Stimulated activated CD4-positive, alpha-beta T cell treated with anti-CD3 and anti-CD28 coated beads, Interleukin-15, amount 100 ng/mL, for 24 hours (primary cell): ENCODE measurements around the gene DDX5.
A peak's percentile ranks its signal among the peaks of the same experiment; 100 is the strongest.

Source experiments
- DNase-seq: peaks from one replicate; pipeline ENCODE4 v3.0.0-alpha.2; 2020

Gene DDX5

DNA sequence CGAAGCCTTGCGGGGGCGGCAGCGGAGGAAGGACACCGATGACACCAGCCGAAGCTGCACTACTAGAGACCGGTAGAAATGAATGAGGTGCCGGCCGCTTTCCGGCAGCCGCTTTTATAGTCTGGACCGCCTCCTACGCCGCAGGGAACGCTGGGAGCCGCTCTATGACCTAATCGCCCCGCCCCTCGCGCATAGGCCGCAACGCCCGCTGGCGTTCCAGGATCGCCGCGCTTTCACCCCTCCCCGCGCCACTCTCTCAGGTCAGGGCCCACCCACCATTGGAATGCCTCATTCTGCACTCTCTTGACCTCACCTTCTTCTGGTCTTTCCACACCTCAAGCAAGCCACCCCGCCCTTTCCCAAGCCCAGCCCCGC, at the start of gene DDX5:
DDX5 (minus strand) TSS at position 89 of the 375 bp plus-strand sequence. CDS start 170 bp downstream, outside the sequence.
- DNase-seq, result peak; percentile 99

DNA sequence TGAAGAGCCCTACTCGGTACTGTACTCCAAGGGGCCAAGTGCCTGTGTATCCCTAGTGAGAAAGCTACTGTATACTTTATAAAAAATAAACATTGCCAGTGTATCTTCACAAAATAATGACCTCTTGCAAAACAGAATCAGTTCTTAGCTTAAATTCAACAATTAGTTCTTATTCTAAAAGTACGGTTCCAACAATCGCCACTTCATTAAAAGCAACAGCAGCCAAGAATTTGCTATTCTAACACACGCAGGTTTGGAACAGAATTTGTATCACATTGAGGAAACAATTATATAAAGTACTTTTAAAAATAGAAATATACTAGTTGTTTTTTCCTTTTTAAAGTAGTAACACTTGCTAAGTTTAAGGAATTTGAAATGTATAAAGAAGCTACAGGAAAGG, 49.2 kb upstream of the DDX5 start:
- no peak for DNase-seq

DNA sequence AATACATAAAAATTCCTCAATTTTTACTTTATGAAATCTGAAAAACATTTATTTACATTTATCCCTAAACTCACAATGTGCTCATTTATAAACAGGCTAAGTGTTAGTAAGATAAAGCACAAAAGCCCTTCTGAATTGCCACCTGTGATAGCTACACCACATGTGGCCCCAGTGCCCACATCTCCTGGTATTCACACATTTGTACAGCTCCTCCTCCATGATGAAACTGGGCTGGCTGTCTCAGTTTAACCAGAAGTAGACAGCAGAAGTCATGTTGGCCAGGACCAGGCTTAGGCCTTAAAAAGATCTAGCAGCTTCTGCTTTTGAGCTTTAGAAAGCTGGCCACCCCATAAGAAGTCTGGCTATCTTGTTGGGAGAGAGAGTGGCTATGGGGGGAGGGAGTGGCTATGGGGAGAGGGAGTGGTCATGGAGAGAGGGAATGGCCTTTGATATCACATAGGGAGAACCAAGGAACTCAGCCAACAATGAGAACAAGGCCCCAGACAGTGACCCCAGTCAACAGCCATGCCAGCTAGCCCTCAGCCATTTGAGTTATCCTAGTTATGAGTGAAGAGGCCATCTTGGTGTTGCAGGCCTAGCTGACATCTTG, 48.0 kb upstream of the DDX5 start:
- DNase-seq, result no peak

DNA sequence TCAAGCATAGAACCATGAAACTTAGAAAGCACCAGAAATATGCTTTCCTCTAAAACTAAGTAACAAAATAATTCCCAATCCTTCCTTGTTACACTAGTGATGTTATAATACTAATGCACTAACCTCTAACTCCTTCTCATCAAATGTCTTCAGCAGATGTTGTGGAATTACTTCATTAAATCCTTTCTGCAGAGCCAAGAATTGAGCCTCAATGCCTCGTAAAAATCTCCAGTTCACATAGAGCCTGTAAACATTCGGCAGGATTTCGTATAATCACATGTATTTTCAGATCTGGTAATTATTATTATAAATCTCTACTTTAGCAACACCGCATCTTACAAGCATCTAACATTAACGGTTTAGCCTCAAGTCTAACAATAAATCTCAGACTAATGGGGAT, 45.4 kb upstream of the DDX5 start:
- DNase-seq, result no peak

DNA sequence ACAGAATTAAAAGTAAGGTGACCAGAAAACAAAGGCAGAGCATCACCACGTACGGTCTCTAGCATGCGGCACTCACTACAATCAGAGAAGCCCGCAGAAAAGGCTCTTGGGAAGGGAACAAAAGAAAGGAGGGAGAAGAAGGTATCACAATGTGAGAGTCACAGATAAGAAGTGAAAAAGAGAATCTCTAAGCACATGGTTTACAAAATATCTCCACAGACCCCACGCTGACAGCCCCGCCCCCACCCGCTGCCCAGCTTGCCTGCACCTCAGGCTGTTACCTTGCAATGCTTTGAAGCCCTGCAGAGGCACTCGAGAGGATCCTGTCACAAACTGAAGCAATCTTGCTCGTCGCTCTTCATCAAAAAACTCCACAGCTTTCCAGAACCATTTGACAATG, 41.2 kb upstream of the DDX5 start:
- no peak for DNase-seq

DNA sequence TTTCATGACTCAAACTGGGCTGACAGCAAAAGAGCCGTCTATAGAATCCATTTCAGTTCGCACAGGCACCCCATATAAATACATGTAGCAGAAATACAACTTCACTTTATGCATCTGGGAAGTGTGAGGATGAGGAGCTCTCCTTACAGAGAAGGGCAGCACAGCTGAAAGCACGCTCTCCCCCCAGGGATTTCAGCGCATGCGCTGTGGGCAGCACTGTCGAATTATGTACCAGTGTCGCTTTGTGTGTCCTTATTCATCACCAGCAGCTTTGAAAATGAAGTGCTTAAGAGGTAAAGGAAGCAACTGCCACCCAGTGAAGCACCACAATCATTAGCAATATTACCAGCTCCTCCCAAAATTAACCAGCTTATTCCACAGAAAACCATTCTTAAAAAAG, 40.6 kb upstream of the DDX5 start:
- DNase-seq, result no peak

DNA sequence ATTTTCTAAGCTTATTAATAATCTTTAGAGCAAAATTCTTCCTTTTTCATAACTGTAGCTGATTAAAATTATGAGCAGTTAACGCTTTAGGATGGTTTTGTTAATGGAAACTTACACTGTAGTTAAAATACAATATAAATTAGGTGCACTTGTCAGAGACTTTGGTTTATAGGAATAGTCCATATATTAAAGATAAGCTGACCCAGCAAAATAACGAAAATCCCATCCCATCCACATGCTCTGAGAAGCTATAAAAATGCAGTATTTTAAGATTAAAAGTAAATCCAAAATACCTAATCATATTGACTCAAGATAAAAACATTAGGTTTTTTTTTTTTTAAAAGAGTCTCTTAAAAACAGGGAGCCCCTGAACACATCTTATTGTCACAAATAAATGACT, 38.7 kb upstream of the DDX5 start:
- no peak for DNase-seq

DNA sequence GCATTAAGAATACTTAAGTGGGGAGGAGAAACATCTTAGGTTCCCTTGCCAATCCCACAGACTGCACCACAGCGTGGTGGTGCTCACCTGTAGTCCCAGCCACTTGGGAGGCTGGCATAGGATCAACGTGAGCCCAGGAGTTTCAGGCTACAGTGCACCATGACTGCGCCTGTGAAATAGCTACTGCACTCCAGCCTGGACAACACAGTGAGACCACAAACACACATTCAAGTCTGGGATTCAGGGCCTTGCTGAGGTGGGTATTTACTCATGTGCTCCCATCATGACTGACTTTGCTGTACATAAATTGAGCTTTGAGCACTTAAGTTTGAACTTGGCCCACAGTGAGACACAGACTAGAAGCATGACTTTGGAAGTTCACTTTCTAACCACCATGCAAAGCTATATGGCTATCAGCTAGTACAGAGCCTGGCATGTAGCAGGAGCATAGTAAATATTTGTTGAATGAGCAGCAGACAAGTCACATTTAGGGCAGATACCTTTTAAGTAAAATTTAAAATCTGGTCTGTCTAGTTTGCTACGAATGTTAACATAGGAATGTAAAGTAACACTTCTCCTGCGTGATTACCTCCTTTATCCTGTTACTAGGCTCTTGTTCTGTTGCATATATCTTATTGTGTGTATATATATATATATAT, 34.2 kb upstream of the DDX5 start:
- no peak for DNase-seq

DNA sequence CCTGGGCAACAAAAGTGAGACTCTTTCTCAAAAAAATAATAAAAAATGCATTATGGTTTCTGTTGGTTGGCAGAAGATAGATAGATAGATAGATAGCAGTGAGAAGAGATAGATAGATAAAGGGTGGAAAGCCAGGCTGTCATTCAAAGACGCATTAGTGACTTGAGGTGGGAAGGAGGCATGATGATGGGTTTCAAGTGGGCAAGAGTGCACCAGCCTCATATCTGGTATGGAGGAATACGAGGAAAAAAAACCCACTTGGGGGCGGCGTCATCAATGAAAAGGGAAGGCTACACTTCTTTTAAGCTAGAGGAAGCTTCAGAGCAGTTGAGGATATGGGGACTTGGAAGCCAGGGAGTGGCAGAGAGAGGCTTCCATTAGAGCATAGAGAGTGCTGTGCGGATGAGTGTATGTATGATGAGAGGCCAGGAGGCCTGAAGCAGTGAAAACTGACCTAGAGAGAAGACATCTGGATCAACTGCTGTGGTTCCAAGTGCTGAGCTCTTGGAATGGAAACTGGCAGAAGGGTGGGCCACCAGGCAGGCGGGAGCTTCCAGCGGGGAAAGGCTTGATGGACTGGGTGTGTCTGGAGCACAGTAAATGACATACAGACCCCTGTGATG, 32.5 kb upstream of the DDX5 start:
- DNase-seq, result no peak

DNA sequence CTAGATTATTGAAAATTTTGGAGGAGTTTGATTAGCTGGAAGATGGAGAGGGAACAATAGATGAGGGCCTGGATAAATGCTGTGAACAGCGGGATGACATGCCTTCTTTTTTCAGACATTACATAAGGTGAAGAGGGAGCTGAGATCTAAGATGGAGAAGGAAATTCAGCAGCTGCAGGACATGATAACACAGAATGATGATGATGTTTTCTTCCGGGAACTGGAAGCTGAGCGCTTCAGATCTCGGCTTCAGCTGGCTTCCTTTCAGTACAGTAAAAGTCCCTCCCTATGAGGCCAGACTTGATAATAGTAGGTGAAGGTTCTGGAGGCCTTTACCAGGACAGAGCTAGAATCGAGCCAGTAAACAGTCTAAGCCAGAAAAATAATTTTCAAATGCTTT, 31.4 kb upstream of the DDX5 start:
- no peak for DNase-seq

DNA sequence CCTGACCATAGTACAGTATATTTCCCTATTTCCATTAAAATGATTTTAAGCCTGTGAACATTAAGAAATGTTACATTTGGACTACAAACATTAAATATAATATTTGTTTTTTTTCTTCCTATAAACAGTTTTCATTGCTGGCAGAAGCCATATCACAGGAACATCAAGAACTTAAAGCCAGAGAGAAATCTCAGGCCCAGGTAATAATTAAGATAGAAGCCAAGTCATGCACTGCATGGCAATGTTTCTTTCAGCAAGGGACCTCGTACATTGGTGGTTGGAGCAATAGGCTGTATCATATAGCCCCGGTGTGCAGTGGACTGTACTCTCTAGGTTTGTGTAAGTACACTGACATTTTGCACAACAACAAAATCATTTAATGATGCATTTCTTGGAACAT, 30.8 kb upstream of the DDX5 start:
- no peak for DNase-seq

DNA sequence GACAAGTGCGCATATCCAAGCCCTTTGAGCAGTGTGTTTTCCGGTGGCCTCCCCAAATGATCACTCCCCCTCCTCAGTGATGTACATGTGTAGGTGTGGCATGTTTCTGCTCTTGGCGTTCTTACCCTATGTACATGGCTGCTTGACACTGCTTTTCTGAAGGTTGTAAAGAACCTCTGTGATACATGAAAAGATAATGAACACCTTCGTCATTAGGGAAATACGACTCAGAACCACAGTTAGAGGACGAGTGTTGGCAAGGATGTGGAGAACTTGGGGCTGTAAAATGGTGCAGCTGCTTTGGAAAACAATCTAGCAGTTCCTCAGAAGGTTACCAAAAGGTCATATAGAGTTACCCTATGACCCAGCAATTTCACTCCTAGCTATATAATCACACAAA, 29.3 kb upstream of the DDX5 start:
- no peak for DNase-seq

DNA sequence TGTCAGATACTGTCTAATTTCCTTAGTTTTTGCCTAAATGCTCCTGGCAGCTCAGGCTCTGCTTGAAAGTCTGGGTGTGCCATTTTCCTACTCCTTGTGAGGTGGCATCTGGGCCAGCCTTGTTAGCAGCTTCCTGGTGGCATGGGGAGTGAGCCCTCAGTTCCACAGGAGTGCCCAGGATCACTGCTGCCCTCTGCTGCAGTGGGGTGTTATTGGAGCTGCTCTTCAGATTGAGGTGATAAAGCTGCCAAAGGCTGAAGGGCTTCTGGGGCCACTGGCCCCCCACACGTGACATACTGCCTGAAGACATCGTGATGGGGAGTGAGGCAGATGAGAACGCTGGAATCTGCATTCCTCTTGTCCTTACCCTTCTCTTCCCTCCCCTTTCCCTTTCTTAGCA, 28.1 kb upstream of the DDX5 start:
- DNase-seq, result no peak

DNA sequence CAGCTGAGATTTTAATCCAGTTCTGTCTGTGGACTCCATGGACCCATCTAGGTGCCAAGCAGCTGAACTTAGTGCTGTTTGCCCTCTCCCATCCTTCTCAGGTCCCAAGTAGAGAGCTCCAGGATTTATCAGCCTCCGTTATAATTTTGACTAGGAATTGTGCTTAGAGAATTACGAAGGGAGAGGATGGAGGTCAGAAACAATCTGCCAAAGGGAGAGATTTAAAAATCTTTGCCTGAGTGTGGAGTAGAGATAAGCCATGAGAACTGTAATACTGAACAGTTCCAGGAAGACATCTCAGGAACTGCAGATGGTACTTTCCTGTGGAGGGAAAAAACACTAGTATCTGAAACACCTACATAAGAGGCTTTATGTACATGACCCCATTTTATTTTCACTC, 27.7 kb upstream of the DDX5 start:
- no peak for DNase-seq

DNA sequence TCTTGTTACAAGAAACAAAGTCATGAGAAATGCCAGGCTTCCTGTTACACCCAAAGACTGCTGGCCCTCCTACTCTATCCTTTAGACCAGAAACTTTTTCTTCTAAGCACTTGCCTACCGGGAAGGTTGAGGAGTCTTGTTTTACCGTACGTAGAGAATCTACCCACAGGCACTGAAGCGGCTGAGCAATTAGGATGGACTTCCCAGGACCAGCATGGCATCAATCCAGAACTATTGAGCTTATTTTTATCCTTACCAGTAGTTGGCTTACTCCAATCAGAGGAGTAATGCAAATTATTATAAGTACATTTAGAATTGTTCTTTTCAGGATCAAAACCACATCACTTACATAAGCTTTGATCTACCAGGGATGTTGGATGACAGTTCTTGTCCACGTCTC, 26.3 kb upstream of the DDX5 start:
- no peak for DNase-seq

DNA sequence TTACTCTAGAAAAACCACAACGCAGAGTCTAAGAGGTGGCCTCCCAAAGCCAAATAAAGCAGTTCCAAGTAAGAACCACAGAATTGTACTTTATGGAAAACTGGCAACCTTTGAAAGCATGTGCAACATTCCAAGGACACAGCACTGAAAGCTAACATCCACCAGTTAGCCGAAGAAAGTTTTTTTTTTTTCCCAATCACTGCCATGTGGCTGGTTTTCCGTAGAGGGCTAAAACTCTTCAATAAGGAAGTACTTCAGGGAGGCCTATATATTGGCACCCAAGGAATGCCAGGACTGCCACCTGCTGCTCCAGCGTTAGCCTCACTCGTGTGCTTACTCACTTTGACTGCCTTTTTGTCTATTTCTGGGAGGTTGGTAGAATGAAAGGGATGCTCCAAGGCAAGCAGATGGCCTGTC, 25.9 kb upstream of the DDX5 start:
- DNase-seq, result no peak

DNA sequence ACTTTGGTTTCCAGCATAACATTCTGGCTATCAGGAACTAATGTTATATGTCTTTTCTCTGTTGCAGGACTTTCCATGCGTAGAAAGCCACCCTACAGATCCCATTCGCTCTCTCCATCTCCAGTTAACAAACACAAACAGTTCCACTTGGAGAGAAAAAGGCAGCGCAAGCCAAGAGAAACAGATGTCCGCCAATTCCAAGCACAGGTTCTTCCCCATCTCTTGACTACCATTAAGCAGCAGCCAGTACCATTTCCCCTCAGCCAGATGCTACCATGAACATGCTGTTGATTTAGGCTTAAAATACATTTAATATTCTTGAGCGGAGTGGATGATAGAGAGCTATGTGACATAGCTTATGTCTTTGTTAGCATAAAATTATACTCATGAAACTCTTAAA, 23.1 kb upstream of the DDX5 start:
- no peak for DNase-seq

DNA sequence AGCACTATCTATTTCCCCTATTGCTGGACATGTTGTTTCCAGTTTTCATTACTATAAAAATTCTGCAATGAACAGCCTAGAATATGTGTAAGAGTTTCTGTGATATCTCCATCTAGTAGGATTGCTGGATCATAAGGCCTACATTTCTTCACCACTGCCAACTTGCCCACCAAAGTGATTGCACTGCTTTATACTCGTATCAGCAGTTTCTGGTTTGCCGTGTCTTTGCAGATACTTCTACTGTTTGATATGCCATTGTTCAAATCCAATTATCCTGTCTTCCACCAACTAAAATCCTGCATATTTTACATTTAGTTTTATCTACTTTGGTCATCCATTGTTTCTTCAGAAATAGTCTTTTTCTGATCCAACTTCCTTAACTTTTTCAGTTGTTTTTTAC, 21.8 kb upstream of the DDX5 start:
- no peak for DNase-seq

DNA sequence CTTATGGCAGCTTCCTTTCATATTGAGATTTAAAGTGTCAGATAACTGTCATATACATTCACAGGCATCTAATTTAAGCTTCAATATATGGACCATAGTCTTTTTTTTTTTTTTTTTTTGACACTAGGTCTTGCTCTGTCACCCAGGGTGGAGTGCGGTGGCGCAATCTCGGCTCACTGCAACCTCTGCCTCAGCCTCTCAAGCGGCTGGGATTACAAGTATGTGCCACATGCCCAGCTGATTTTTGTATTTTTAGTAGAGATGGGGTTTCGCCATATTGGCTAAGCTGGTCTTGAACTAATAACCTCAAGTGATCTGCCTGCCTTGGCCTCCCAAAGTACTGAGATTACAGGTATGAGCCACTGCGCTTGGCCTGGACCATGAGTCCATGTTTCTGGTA, 14.3 kb upstream of the DDX5 start:
- DNase-seq, result no peak

DNA sequence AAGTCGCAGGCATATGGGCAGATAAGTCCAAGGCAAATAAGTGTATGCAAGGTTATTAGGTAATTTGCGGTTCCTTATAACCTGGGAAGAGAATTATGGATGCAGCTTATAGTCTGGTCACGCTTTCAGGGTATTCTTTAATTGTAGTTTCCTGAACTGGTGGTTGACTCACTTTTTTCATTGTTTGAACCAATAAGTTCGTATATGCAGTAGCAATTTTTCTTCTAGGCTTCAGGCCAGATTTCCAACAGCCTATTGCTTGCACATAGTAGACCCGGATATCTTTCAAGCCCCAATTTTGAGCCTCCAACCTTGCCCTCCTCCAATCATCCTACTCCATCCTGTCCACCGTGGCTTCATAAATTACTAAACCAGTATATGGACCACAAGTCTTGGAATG, 13.5 kb upstream of the DDX5 start:
- no peak for DNase-seq

DNA sequence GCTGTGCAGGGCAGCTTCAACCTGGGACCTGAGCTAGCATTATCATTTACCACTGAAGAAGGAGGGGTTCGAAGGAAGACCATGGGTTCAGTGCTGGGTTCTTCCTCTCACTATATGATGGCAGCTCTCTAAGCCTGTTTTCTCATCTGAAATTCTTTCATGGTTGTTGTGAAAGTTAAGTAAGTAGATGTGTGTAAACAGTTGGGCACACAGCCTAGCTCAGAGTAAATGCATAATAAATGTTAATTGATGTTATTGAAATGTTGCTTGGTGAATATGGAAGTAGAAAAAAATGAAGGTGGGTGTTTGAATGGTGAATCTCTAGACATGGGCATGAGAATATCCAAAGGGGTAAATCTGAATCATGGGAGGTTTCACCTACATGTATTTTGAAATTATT, 9.7 kb upstream of the DDX5 start:
- DNase-seq, result no peak

DNA sequence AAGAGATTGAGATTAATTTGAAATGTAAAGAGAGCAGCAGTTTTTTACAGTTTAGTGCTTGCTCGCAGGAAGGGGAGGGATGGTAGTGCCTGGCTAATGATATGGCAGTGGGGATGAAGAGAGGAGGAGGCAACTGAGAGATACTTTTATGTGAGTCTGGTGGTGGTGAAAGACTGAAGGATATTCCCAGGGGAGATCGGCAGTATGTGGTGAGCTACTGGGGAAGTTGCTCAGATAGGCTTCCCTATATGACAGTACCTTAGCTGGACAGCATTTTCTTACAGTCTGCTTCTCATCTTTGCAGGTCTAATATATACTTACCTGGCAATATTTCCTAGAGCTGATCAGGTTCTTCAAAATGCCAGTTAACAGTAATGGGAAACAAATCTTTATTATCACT, 9.3 kb upstream of the DDX5 start:
- no peak for DNase-seq

DNA sequence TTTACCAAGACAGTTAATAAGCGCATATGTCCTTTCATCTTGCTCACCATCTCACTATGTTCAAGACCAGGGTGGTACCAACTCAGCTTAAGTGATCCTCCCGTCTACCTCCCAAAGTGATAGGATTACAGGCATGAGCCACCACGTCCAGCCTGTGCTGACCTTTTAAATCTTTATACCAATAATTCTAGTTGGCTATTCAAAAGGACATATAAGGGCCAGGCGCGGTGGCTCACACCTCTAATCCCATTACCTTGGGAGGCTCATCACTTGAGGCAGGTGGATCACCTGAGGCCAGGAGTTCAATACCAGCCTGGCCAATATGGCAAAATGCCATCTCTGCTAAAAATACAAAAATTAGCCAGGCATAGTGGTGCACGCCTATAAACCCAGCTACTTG, 3.1 kb upstream of the DDX5 start:
- DNase-seq, result no peak

DNA sequence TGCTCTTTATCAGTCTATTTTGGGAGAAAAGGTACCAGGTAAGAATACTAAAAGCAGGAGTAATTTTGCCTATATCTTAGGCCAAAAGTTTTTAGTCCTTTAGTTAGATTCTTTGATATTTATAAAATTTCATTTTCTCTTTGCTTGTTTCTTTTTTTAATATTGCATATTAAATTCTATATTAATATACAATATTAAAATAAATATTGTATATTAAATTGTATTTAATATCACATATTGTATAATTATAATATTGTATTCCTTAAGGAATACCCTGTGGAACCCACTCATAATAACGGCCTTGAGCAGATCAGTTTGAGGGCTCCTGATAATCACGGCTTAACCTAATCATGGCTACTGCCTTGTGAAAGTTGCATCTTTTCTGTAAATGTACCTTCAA, 2.6 kb upstream of the DDX5 start:
- no peak for DNase-seq

DNA sequence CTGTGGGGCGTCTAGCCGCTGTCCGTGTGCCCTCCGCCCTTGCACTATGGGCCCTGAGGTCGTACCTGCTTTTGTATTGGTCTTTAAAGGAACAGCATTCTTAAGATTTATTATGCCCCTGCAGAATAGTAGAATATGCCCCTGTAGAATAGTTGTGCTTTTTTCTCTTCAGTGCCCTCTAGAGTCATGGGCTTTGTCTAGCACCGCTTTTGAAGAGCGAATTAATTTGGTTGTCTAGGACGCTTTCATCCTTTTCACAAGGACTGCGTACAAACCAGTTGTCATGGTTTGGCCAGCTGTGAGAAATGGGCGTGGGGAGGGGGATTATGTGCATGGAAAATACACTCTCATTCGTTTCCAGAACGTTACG, 1.3 kb upstream of the DDX5 start:
- DNase-seq, result peak; percentile 50
